Smooth muscle cell of the umbilical artery (primary cell): ENCODE results near the gene FAM131A. TPM values are rescaled to one million over a fixed set of nuclear protein-coding genes. Genes with fewer than 3 reads are reported as not detected.

ENCODE experiments used
- total RNA-seq: library from RNA; depleted of rRNA; stranded (reverse); fragments of >200 nt; gene quantifications from 2 replicates; pipeline ENCODE4 v1.2.3, GENCODE V29; 2014

FAM131A gene, protein sequence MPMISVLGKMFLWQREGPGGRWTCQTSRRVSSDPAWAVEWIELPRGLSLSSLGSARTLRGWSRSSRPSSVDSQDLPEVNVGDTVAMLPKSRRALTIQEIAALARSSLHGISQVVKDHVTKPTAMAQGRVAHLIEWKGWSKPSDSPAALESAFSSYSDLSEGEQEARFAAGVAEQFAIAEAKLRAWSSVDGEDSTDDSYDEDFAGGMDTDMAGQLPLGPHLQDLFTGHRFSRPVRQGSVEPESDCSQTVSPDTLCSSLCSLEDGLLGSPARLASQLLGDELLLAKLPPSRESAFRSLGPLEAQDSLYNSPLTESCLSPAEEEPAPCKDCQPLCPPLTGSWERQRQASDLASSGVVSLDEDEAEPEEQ
- total RNA-seq = 21.4 and 38.7 TPM in 2 replicates

DNA sequence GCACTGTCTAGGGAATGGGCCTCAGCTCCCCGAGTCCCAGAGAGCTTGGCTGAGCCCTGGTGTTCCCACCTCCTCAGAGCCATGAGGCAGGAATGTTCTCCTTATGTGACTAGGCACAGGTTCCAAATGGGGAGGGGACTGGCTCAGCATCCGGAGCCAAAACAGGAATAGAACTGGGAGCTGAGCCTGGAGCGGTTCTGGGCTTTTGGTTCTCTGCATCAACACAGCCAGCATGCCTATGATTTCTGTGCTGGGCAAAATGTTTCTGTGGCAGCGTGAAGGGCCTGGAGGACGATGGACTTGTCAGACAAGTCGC, at the start of gene FAM131A:
FAM131A (plus strand) TSS at position 202 of the 316 bp plus-strand sequence; CDS start at position 233, 31 bp downstream.

GRCh38 chr3:184298759-184299487, 38.5 kb upstream of the FAM131A start, which contains the start of gene PSMD2:
TSS of gene PSMD2 (plus strand) at chr3:184299241. CDS start at chr3:184299267, 26 bp downstream.

DNA sequence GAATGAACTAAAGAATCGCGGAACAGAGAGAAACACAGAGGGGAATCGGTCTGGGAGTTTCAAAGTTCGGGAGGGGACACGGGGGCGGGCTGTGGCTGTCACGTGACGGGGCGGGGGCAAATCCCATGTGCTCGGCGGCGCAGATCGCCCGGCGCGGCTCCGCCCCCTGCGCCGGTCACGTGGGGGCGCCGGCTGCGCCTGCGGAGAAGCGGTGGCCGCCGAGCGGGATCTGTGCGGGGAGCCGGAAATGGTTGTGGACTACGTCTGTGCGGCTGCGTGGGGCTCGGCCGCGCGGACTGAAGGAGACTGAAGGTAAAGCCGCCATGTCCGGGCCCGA, 23.1 kb upstream of the FAM131A start, which contains the start of gene EIF4G1:
EIF4G1 (plus strand) TSS at position 244 of the 337 bp plus-strand sequence. CDS start 1,191 bp downstream, outside the sequence.

DNA sequence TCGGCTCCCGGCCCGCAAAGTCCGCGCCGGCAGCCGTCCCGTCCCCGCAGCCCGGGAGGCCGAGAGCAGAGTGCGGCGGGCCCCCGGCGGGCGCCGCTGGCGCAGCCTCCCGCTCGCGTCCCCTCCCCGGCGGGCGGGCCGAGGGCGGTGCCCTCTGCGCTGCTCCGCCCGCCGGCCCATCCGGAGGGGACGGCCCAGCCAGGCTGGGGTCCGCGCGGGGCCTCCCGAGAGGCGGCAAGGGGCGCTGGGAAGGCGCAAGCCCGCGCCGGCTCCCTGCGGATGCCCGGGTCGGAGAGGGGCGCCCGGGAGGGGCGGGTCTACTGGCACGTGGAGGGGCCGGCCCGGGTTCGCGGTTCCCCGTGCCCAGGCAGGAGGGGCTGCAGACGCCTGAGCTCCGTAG, 24.1 kb downstream of the FAM131A start, which contains the start of the genes CLCN2 and POLR2H:
CLCN2 (minus strand) TSS at position 74 of the 400 bp plus-strand sequence. CDS start 126 bp downstream, outside the sequence.
POLR2H (plus strand) TSS at position 179 of the 400 bp plus-strand sequence. CDS start 1,783 bp downstream, outside the sequence.

GRCh38 chr3:184377882-184378445, 40.6 kb downstream of the FAM131A start, which contains the start of gene THPO:
TSS of gene THPO (minus strand) at chr3:184378207. CDS start at chr3:184376259, 1,948 bp downstream.

DNA sequence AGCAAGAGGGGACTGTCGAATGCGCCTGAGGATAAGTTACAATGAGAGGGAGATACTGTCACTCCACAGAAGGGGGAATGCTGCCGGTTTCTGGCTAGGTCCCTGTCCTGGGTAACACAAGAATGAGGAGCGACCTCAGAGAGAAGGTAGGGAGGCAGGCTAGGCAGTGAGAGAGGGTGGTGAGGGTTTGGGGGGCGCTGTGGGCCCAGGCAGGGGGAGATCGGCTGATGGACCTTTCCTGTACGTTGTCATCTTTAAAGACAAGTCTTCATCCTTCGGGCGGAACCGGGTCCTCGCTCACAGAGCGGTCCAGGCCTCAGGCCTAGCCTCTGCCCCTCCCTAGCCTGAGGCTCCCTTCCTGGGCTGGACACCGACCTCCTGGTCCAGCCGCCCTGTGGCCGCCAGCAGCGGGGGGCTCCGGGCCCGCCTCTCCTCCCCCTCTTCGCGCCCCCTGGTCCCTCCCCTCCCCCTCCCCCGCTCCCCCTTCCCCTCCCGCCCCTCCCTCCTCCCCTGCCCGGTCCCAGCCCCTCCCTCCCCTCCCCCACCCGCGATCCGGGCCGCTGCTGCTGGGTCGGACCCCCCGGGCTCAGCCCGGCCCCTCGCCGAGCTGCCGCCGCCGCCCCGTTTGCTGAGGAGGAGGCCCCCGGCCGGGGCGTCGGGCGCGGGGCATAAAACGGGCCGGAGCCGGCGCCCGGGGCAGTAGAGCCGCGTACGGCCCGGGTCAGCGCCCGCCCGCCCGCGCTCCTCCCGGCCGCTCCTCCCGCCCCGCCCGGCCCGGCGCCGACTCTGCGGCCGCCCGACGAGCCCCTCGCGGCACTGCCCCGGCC, 42.2 kb downstream of the FAM131A start, which contains the start of gene CHRD:
CHRD (plus strand) TSS at position 697 of the 827 bp plus-strand sequence. CDS start 265 bp downstream, outside the sequence.

Other genes starting within 250 kb of the FAM131A start
- gene HTR3E, start 240.5 kb upstream of the FAM131A start, total RNA-seq = not detected in 2 replicates
- gene EIF2B5, start 202.2 kb upstream of the FAM131A start, total RNA-seq = 25.2 and 29.4 TPM in 2 replicates
- gene DVL3, start 182.2 kb upstream of the FAM131A start, total RNA-seq = 41.6 and 63.3 TPM in 2 replicates
- gene AP2M1, start 162.7 kb upstream of the FAM131A start, total RNA-seq = 561 and 564 TPM in 2 replicates
- 42.1 and 49.6 TPM in 2 replicates for gene ABCF3, start 151.4 kb upstream of the FAM131A start, total RNA-seq
- gene VWA5B2, start 108.0 kb upstream of the FAM131A start, total RNA-seq = not detected in 2 replicates
- gene ALG3, start 88.6 kb upstream of the FAM131A start, total RNA-seq = 41.1 and 49.0 TPM in 2 replicates
- gene EEF1AKMT4, start 87.9 kb upstream of the FAM131A start, total RNA-seq = 2.4 and 4.2 TPM in 2 replicates
- gene CAMK2N2, start 76.0 kb upstream of the FAM131A start, total RNA-seq = 0.37 TPM in 1 of 2 replicates, not detected in the other
- not detected in 2 replicates for gene ECE2, start 61.6 kb upstream of the FAM131A start, total RNA-seq
- 557 and 1,040 TPM in 2 replicates for gene PSMD2, start 38.4 kb upstream of the FAM131A start, total RNA-seq
- gene EIF4G1, start 23.0 kb upstream of the FAM131A start, total RNA-seq = 258 and 495 TPM in 2 replicates
- 2.4 and 2.8 TPM in 2 replicates for gene CLCN2, start 24.0 kb downstream of the FAM131A start, total RNA-seq
- 86.7 and 121 TPM in 2 replicates for gene POLR2H, start 24.1 kb downstream of the FAM131A start, total RNA-seq
- gene THPO, start 40.6 kb downstream of the FAM131A start, total RNA-seq = not detected in 2 replicates
- gene CHRD, start 42.5 kb downstream of the FAM131A start, total RNA-seq = 0.55 and 0.59 TPM in 2 replicates
- 1.7 and 3.9 TPM in 2 replicates for gene EPHB3, start 224.2 kb downstream of the FAM131A start, total RNA-seq